HFF-Myc (cell line): Measurements from ENCODE around the gene APBA2.

Source experiments
- DNase-seq: peaks from one replicate; pipeline ENCODE4 v3.0.0-alpha.2; 2011; ENCODE audit warnings: low read depth; ENCODE audit errors: extremely low read depth
- H3K4me3 ChIP-seq: replicated peaks from 2 replicates; pipeline ENCODE4 v1.5.1; 2011; ENCODE audit warnings: low read depth, mild to moderate bottlenecking, control low read depth, low read length
- TF ChIP-seq, protein P1 (sequence below): IDR thresholded peaks from 2 replicates; pipeline ENCODE4 v1.5.1; 2012; ENCODE audit warnings: mild to moderate bottlenecking, low read depth, low read length, control low read depth; ENCODE audit errors: missing control alignments

The APBA2 gene

DNA sequence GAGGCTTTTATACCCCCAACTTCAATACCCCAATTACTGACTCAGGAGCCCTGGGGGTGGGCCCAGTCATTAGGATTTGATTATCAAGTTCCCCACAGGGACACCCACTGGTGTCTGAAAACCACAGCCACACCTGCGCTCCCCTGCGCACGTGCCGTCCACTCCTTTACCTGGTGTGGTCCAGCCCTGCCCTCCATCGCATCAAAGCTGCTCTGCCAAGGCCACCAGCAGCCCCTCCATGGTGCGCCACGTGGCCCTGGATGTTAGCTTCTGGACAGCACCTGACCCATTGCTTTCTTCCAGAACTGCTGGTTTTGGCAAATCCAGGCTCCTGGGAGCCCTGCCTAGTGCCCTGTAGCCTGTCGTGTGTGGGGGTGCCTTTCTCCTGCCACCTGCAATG lies 247.5 kb downstream of the APBA2 start:
- DNase-seq: no peak
- no peak overlapping the region for H3K4me3 ChIP-seq
- TF ChIP-seq, protein P1, sequence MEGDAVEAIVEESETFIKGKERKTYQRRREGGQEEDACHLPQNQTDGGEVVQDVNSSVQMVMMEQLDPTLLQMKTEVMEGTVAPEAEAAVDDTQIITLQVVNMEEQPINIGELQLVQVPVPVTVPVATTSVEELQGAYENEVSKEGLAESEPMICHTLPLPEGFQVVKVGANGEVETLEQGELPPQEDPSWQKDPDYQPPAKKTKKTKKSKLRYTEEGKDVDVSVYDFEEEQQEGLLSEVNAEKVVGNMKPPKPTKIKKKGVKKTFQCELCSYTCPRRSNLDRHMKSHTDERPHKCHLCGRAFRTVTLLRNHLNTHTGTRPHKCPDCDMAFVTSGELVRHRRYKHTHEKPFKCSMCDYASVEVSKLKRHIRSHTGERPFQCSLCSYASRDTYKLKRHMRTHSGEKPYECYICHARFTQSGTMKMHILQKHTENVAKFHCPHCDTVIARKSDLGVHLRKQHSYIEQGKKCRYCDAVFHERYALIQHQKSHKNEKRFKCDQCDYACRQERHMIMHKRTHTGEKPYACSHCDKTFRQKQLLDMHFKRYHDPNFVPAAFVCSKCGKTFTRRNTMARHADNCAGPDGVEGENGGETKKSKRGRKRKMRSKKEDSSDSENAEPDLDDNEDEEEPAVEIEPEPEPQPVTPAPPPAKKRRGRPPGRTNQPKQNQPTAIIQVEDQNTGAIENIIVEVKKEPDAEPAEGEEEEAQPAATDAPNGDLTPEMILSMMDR: no peak

DNA sequence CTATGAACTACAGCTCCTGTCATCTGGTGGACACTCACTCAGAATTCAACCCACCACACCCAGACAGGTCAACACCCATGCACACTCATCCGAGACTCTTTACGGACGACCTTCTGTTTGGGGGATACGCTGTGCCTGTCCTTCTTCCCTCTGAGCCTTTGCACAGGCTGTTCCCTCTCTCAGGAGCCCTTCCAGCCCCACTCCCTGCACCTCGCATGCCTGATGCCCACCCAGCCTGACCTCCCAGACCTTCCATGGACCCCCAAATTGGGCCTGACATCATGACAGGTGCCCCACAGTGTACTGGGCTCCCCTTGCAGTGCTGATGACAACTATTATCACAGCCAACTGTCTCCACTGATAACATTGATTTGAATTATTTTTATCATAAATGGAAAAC lies 248.0 kb downstream of the APBA2 start:
- TF ChIP-seq, protein P1: no peak
- H3K4me3 ChIP-seq: no peak overlapping the region
- no peak for DNase-seq

DNA sequence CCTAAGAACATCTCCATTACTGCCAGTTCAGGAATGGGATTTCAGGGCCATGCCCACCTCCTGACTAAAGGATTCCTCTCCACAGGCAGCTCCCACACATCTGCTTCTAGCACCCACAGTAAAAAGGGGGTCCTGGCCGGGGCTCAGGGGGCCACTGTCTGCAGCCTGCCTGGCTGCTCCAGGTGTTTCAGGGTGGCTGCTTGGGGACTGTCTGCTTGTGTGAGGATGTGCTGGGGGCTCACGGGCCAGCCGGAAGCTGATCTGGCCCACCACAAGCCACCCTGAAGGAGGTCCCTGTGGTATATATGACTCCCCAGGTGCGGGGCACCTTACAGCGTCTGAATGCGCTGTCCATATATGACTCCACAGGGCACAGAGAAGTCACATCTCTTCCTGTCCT lies 248.5 kb downstream of the APBA2 start:
- no peak for DNase-seq
- TF ChIP-seq, protein P1: no peak
- no peak overlapping the region for H3K4me3 ChIP-seq

DNA sequence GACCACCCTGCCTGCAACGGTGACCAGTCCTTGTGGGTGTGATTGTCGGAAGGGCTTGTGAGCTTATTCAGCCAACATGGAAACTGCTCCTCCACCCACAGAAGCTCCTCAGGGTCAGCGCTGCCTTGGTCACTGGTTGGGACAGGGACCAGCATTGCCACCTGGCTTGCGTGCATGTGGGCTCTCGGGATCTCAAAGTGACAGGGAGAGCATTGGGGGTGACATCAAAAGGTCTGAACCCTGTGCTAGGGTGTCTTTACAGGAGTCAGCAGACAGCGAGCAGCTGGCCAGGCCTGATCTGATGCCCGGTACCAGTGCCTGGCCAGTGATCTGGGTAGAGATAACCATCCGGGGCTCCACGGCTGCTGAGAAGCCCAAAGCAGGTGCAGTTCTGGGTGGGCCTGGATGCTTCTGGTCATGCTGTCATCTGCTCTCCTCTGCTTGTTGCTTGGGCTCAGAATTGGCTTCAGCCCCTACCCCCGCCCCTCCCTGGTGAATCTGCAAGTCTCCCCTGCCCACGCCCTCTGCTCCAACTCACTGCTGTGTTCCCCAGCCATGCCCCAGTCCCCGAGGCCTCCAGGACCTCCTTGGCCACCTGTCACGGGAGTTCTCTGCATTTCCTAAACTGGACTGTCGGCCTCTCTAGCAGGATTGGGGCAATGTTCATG lies 249.0 kb downstream of the APBA2 start:
- TF ChIP-seq, protein P1: no peak
- no peak for DNase-seq

DNA sequence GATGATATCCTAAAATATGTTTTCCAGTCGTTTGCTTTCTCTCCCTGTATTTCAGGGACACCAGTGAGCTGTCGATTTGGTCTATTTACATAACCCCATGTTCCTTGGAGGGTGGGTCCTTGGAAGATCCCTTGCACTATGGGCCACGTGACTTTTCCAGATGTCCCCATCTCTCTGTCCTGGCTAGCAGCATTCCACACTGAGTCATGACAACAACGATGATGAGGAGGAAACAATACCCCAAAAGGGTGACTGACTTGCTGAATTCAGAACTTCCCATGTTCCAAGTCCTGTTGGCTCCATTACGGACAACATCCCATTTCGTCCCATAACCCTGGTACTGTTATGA lies 249.5 kb downstream of the APBA2 start:
- DNase-seq: peak; percentile 15
- TF ChIP-seq, protein P1: no peak
- no peak overlapping the region for H3K4me3 ChIP-seq

More for the DNA sequence above, 249.0 kb downstream of the APBA2 start:
- H3K4me3 ChIP-seq: no peak overlapping the region

DNA sequence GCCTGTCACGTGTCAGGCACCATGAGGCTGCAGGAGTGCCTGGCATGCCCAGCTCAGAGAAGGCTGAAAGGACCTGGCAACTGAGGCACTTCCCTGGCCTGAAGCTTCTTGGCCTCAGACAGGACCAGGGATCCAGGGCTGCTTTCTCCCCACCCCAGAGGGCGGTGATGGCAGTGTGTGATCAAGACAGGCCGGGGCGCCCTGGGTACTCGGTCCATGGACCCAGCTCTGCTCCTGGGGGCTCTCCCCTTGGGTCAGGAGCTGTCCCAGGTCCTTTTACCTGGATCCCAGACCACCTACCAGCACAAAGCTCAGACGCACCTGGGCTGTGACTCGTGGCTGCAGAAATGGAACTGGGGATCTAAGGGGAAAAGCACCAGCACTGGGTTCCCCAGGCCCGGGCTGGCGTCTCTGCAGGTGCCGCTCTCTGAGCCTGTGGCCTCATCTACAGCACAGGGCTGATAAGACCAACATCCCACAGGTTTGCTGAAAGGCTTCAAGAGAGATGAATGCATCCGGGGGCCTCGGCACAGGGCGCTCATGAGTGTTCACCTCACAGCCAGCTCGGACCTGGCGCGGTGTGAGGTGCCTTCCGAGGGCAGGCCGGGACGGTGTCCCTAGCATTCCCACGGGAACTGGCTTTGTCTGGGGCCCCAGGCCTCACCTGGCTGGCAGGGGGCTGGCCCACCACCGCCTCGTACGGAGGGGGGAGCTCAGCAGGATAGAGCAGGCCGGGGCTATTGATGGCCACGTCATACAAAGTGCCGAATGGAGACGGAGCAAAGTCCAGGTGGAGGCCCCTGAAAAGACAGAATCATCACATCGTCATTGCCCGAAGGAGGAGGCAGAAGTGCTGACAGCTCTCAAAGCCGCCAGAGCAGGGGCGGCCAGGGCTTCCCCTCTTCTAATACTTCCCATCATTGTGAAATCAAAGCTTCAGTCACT lies 250.2 kb downstream of the APBA2 start:
- TF ChIP-seq, protein P1: no peak
- no peak for DNase-seq

More for the DNA sequence above, 250.2 kb downstream of the APBA2 start:
- no peak overlapping the region for H3K4me3 ChIP-seq
